ENCODE data around the gene PIP5K1C. TPM values are rescaled to one million over a fixed set of nuclear protein-coding genes. Genes with fewer than 3 reads are reported as not detected.

The PIP5K1C gene
- total RNA-seq, 1 experiment from 2014 or later: 26.9 TPM

- H3K9ac ChIP-seq (ENCODE audit: low read length): 0 out of 2 replicates have a peak overlapping the region, but pooled peaks have one; percentile 29
- intact Hi-C loops (cut with micrococcal nuclease): loop anchor here (10.0 kb wide), 1 partner anchor 484 kb away; no protein-coding TSS in a partner anchor
- RAD21 ChIA-PET (ENCODE audit: low non-redundant PET in 1 of 2, low total read pairs in 2 of 2, uncharacterized antibody in 2 of 2, unreplicated experiment in 2 of 2): interaction anchor here in 1 of 2 experiments (1.1 to 2.0 kb wide), 2 partner anchors 10 to 12 kb away, joined by 5 to 7 read pairs; partner anchors contain the start of gene TJP3
- TF ChIP-seq CTCF (IDR thresholded peaks at IDR 0.05 in 2 of 3, conservative IDR thresholded peaks at IDR 0.05 in 1 of 3; ENCODE audit: borderline replicate concordance in 1 of 3, insufficient read depth in 1 of 3, low read depth in 2 of 3, low read length in 2 of 3) (no peak), RAD21 (IDR thresholded peaks at IDR 0.05; ENCODE audit: low read depth) (no peak), SP1 (IDR thresholded peaks at IDR 0.05; ENCODE audit: low read depth) (no peak), CEBPB (IDR thresholded peaks at IDR 0.05; ENCODE audit: low read depth) (no peak), ZFX (IDR thresholded peaks at IDR 0.05) (no peak), SIN3A (IDR thresholded peaks at IDR 0.05; ENCODE audit: low read depth) (no peak), EGR1 (IDR thresholded peaks at IDR 0.05; ENCODE audit: low read depth) (no peak), MAX (IDR thresholded peaks at IDR 0.05) (no peak), POLR2A (IDR thresholded peaks at IDR 0.05; ENCODE audit: borderline replicate concordance, extremely low read depth, insufficient read depth, insufficient read length) (no peak), EZH2 (IDR thresholded peaks at IDR 0.05) (no peak), POLR2AphosphoS5 (IDR thresholded peaks at IDR 0.05; ENCODE audit: low read depth, low read length) (no peak), TCF7L2 (IDR thresholded peaks at IDR 0.05; ENCODE audit: borderline replicate concordance, extremely low read depth, insufficient read depth, insufficient read length) (no peak), ELF1 (IDR thresholded peaks at IDR 0.05; ENCODE audit: borderline replicate concordance, low read depth) (no peak), EZH2phosphoT487 (IDR thresholded peaks at IDR 0.05; ENCODE audit: borderline replicate concordance) (no peak), ATF3 (IDR thresholded peaks at IDR 0.05) (no peak)
- BruUV-seq (replicated peaks): no TSS peak
- peak overlapping the region; percentile 9; the same call in 1 of the 2 replicates for H3K27ac ChIP-seq (ENCODE audit: low read depth, low read length)
- H4K20me1 ChIP-seq (ENCODE audit: insufficient read depth): no peaks in the 10 kb centered on the region
- H3K36me3 ChIP-seq (ENCODE audit: control insufficient read depth in 1 of 2, insufficient read depth in 2 of 2, low read length in 2 of 2): no peaks in the 10 kb centered on the region
- H2AFZ ChIP-seq (ENCODE audit: low read depth, low read length, poor library complexity, severe bottlenecking): no peak overlapping the region
- POLR2A ChIA-PET: no interaction called here
- DNase-seq (ENCODE audit: low read depth, low spot score) (no peak), ATAC-seq (no peak)
- H3K79me2 ChIP-seq (ENCODE audit: insufficient read depth, low read length): no peaks in the 10 kb centered on the region
- peaks cover 48 to 88% of the 10 kb centered on the region in 2 experiments for H3K4me1 ChIP-seq (ENCODE audit: control insufficient read depth in 1 of 2, insufficient read depth in 2 of 2, low read length in 2 of 2)
- H3K27me3 ChIP-seq (ENCODE audit: insufficient read depth, low read length): no peaks in the 10 kb centered on the region
- H3K4me3 ChIP-seq (replicated peaks in 1 of 2; ENCODE audit: low read depth in 1 of 2, low read length in 2 of 2): 0 out of 4 replicates have a peak overlapping the region, but pooled peaks of 1 of the 2 experiments have one; percentile 15
- no peaks in the 10 kb centered on the region for H3K9me2 ChIP-seq (ENCODE audit: insufficient read depth)
- CTCF ChIA-PET: interaction anchor here (2.3 kb wide), 1 partner anchor 42 kb away, joined by 9 read pairs; the partner anchor contains the start of gene MRPL54
- H3K9me3 ChIP-seq (ENCODE audit: control insufficient read depth in 1 of 2, insufficient read depth in 1 of 2, low read depth in 1 of 2, low read length in 2 of 2): no peaks in the 10 kb centered on the region
- H3K4me2 ChIP-seq (ENCODE audit: low read length): peak overlapping the region; percentile 62
These were observed 20.2 kb upstream of the PIP5K1C start for GRCh38 chr19:3720349-3720917.
